Measurements from ENCODE around the gene NKAIN2.
"Not testable (repeated sequence)": the region's sequence is repeated elsewhere in the genome, so short reads cannot be mapped to it uniquely, and the experiment has no call there.

Gene NKAIN2

GRCh38 chr6:124561635-124562130 lies 758.0 kb downstream of the NKAIN2 start:
- no peak overlapping the region for H3K4me3 Mint-ChIP-seq
- peaks cover 19% of the 10 kb centered on the region for H3K4me1 Mint-ChIP-seq
- no peak overlapping the region for H3K27ac Mint-ChIP-seq
- no peak for DNase-seq
- no peak for TF ChIP-seq CTCF (IDR thresholded peaks at IDR 0.05)
- H3K27me3 Mint-ChIP-seq (ENCODE audit: low read depth, poor library complexity), result peaks cover 4% of the 10 kb centered on the region
- peaks cover 4% of the 10 kb centered on the region for H3K9me3 Mint-ChIP-seq
- no peaks in the 10 kb centered on the region for H3K36me3 Mint-ChIP-seq (ENCODE audit: low read depth)

- not testable (repeated sequence) for DNase-seq; H3K9me3 Mint-ChIP-seq; H3K4me1 Mint-ChIP-seq; H3K27me3 Mint-ChIP-seq (ENCODE audit: low read depth, poor library complexity); H3K4me3 Mint-ChIP-seq; H3K36me3 Mint-ChIP-seq (ENCODE audit: low read depth); H3K27ac Mint-ChIP-seq
Observed at GRCh38 chr6:124564125-124564524, 760.5 kb downstream of the NKAIN2 start.

GRCh38 chr6:124567401-124567800 lies 763.7 kb downstream of the NKAIN2 start:
- no peak for TF ChIP-seq CTCF (IDR thresholded peaks at IDR 0.05)
- no peak for DNase-seq
- no peak overlapping the region for H3K27ac Mint-ChIP-seq
- H3K27me3 Mint-ChIP-seq (ENCODE audit: low read depth, poor library complexity), result peaks cover 3% of the 10 kb centered on the region
- peaks cover 8% of the 10 kb centered on the region for H3K4me1 Mint-ChIP-seq
- peaks cover 10% of the 10 kb centered on the region for H3K9me3 Mint-ChIP-seq
- no peak overlapping the region for H3K4me3 Mint-ChIP-seq
- H3K36me3 Mint-ChIP-seq (ENCODE audit: low read depth), result no peaks in the 10 kb centered on the region

- Mint-ChIP-seq H3K4me1 (no peaks in the 10 kb centered on the region), H3K9me3 (peaks cover 6% of the 10 kb centered on the region), H3K27ac (no peak overlapping the region), H3K36me3 (ENCODE audit: low read depth) (no peaks in the 10 kb centered on the region), H3K27me3 (ENCODE audit: low read depth, poor library complexity) (peaks cover 3% of the 10 kb centered on the region), H3K4me3 (no peak overlapping the region)
- TF ChIP-seq CTCF (IDR thresholded peaks at IDR 0.05), result no peak
- no peak for DNase-seq
Observed at GRCh38 chr6:124573953-124574352, 770.3 kb downstream of the NKAIN2 start.

- no peak for DNase-seq
- H3K4me3 Mint-ChIP-seq, result no peak overlapping the region
- H3K27ac Mint-ChIP-seq, result no peak overlapping the region
- no peaks in the 10 kb centered on the region for H3K9me3 Mint-ChIP-seq
- no peaks in the 10 kb centered on the region for H3K36me3 Mint-ChIP-seq (ENCODE audit: low read depth)
- no peak for TF ChIP-seq CTCF (IDR thresholded peaks at IDR 0.05)
- H3K4me1 Mint-ChIP-seq, result no peaks in the 10 kb centered on the region
- H3K27me3 Mint-ChIP-seq (ENCODE audit: low read depth, poor library complexity), result no peaks in the 10 kb centered on the region
Observed at GRCh38 chr6:124577734-124578281, 774.1 kb downstream of the NKAIN2 start.

GRCh38 chr6:124590001-124590400 lies 786.3 kb downstream of the NKAIN2 start:
- Mint-ChIP-seq H3K4me3 (no peak overlapping the region), H3K9me3 (no peaks in the 10 kb centered on the region), H3K36me3 (ENCODE audit: low read depth) (no peaks in the 10 kb centered on the region), H3K4me1 (no peaks in the 10 kb centered on the region), H3K27ac (no peak overlapping the region), H3K27me3 (ENCODE audit: low read depth, poor library complexity) (no peaks in the 10 kb centered on the region)
- DNase-seq, result no peak
- TF ChIP-seq CTCF (IDR thresholded peaks at IDR 0.05), result no peak
